Fibroblast of lung (primary cell): ENCODE measurements around the gene GPRIN2. TPM values are rescaled to one million over a fixed set of nuclear protein-coding genes. Genes with fewer than 3 reads are reported as not detected.

Experiments used
- DNase-seq, 2 donors: peaks; one replicate each; pipeline versions ENCODE4 v3.0.0 to v3.0.0-alpha.2; 2010; ENCODE audit warnings: low read depth in 2 of 2
- H2AFZ ChIP-seq: 2 replicates; pipeline ENCODE4 v1.5.1; 2012; ENCODE audit warnings: low read length, control low read depth, inconsistent platforms
- H3K27ac ChIP-seq: 2 replicates; pipeline ENCODE4 v1.5.1; 2011; ENCODE audit warnings: low read length, control low read depth; ENCODE audit not compliant: insufficient read depth
- H3K27me3 ChIP-seq: 2 replicates; pipeline ENCODE4 v1.5.1; 2011; ENCODE audit warnings: mild to moderate bottlenecking, low read length; ENCODE audit not compliant: control insufficient read depth, insufficient read depth
- H3K36me3 ChIP-seq: 2 replicates; pipeline ENCODE4 v1.5.1; 2011; ENCODE audit warnings: low read length; ENCODE audit not compliant: control insufficient read depth, insufficient read depth
- H3K4me1 ChIP-seq: 2 replicates; pipeline ENCODE4 v1.5.1; 2011; ENCODE audit warnings: low read length; ENCODE audit not compliant: control insufficient read depth, insufficient read depth; ENCODE audit errors: extremely low read depth
- H3K4me2 ChIP-seq: 2 replicates; pipeline ENCODE4 v1.5.1; 2011; ENCODE audit warnings: low read length, control low read depth; ENCODE audit not compliant: insufficient read depth; ENCODE audit errors: extremely low read depth
- H3K4me3 ChIP-seq, 4 experiments: fragments of 200-600 bp in 1 of 4; sonication (generic) in 1 of 4; replicated peaks in 1 of 4; 2 replicates each; pipeline ENCODE4 v1.5.1; 2011 to 2016; ENCODE audit warnings: low read length in 4 of 4, low read depth in 3 of 4, mild to moderate bottlenecking in 3 of 4, control low read depth in 2 of 4, inconsistent platforms in 1 of 4, mixed read lengths in 1 of 4; ENCODE audit not compliant: insufficient read depth in 1 of 4; ENCODE audit errors: control extremely low read depth in 1 of 4
- H3K79me2 ChIP-seq: 2 replicates; pipeline ENCODE4 v1.5.1; 2012; ENCODE audit warnings: mild to moderate bottlenecking, low read length, inconsistent platforms; ENCODE audit not compliant: control insufficient read depth, insufficient read depth
- H3K9ac ChIP-seq: 2 replicates; pipeline ENCODE4 v1.5.1; 2011; ENCODE audit warnings: mild to moderate bottlenecking, low read length, control low read depth; ENCODE audit not compliant: insufficient read depth
- H3K9me3 ChIP-seq: 2 replicates; pipeline ENCODE4 v1.5.1; 2012; ENCODE audit warnings: low read depth, low read length; ENCODE audit not compliant: control insufficient read depth, insufficient read depth
- H4K20me1 ChIP-seq: 2 replicates; pipeline ENCODE4 v1.5.1; 2011; ENCODE audit warnings: low read length; ENCODE audit not compliant: control insufficient read depth, insufficient read depth; ENCODE audit errors: extremely low read depth
- EZH2 ChIP-seq: IDR thresholded peaks from 2 replicates; pipeline ENCODE4 v1.5.1; 2012; ENCODE audit warnings: low read length, control low read depth, mild to moderate bottlenecking; ENCODE audit errors: missing control alignments
- polyA plus RNA-seq, 2 donors: library from polyadenylated mRNA; depleted of rRNA in 1 of 2; stranded (reverse) in 1 of 2; unstranded in 1 of 2; fragments of >200 nt; gene quantifications; 2 replicates each; pipeline ENCODE4 v1.2.1, GENCODE V29; 2011 to 2012; ENCODE audit warnings: missing spikeins in 1 of 2
- total RNA-seq: library from RNA; depleted of rRNA; stranded (reverse); fragments of >200 nt; gene quantifications from 2 replicates; pipeline ENCODE4 v1.2.1, GENCODE V29; 2014
- TF ChIP-seq, protein P1 (sequence below), 2 donors: IDR thresholded peaks in 1 of 2; conservative IDR thresholded peaks in 1 of 2; 1 replicate in 1 of 2; 2 replicates in 1 of 2; pipeline ENCODE4 v1.5.1; 2011 to 2012; ENCODE audit warnings: low read length in 2 of 2, control low read depth in 1 of 2, inconsistent platforms in 1 of 2, low read depth in 1 of 2, mild to moderate bottlenecking in 1 of 2

GPRIN2 gene
- total and polyA plus RNA-seq, 2 donors (not counting 1 experiment from before 2014, with no cell fraction given): not detected

DNA sequence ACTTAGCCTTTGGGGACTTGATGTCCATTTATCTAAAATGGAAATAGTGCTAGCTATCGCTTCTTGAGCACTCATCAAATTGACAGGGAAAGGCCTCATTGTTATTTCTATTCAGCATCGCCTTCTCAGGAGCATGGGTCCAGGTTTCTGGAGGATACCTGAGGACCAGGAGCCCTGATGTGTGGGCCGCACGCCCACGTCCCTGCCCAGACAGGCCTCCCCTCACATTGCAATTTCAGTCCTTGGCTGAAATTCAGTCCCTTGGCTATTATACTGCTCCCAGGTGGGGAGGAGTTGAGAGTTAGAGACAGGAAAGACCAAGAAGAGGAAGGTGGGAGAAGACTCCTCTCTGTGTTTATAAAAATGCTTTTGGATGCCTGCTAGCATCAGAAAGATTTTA lies 38.9 kb downstream of the GPRIN2 start:
- no peak overlapping the region for H3K4me3 ChIP-seq
- peaks cover 12% of the 10 kb centered on the region for H3K4me1 ChIP-seq
- no peak overlapping the region for H3K27ac ChIP-seq
- no peaks in the 10 kb centered on the region for H4K20me1 ChIP-seq
- H3K9me3 ChIP-seq: no peaks in the 10 kb centered on the region
- no peak for DNase-seq
- H3K9ac ChIP-seq: no peak overlapping the region
- H3K36me3 ChIP-seq: no peaks in the 10 kb centered on the region
- H3K27me3 ChIP-seq: no peaks in the 10 kb centered on the region
- no peak overlapping the region for H2AFZ ChIP-seq
- no peaks in the 10 kb centered on the region for H3K79me2 ChIP-seq
- no peak overlapping the region for H3K4me2 ChIP-seq
- TF ChIP-seq EZH2: no peak
- TF ChIP-seq, protein P1, sequence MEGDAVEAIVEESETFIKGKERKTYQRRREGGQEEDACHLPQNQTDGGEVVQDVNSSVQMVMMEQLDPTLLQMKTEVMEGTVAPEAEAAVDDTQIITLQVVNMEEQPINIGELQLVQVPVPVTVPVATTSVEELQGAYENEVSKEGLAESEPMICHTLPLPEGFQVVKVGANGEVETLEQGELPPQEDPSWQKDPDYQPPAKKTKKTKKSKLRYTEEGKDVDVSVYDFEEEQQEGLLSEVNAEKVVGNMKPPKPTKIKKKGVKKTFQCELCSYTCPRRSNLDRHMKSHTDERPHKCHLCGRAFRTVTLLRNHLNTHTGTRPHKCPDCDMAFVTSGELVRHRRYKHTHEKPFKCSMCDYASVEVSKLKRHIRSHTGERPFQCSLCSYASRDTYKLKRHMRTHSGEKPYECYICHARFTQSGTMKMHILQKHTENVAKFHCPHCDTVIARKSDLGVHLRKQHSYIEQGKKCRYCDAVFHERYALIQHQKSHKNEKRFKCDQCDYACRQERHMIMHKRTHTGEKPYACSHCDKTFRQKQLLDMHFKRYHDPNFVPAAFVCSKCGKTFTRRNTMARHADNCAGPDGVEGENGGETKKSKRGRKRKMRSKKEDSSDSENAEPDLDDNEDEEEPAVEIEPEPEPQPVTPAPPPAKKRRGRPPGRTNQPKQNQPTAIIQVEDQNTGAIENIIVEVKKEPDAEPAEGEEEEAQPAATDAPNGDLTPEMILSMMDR (conservative IDR thresholded peaks at IDR 0.05 in 1 of 2, IDR thresholded peaks at IDR 0.05 in 1 of 2; ENCODE audit: low read depth in 1 of 2, low read length in 2 of 2): no peak

DNA sequence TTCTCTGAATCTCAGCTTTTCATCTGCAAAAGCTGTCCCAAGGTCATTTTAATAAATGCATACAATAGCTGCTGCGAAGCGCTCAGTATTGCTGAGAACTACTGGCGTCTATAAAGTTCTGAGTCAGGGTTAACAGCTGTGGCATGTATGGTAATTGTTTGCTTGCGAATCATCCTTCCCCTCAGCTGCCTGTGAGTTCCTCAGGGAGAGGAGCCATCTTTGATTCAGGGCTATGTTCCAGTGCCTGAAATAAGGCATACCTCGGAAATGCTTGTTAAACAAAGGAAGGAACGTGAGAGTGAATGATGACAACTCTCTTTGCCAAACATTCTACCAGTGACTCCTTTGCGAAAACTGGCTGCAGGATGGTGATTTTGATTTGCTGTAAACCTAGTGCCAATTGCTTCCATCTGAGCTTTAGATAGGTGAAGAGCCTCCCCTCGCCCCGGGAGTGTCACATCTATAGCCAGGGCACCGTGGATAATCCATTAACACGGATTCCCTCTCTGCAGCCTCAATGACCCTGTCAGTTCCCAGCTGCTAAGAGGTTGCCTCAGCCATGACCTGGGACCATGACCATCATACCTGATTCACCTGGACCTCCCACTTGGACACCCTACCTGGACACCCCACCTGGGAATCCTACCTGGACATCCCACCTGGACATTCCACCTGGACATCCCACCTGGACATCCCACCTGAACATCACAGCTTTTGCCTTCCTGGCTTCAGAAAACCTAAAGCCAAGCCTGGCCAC lies 39.6 kb downstream of the GPRIN2 start:
- Histone ChIP-seq H3K4me1 (peaks cover 12% of the 10 kb centered on the region), H3K9me3 (no peaks in the 10 kb centered on the region), H3K4me3 (no peak overlapping the region), H4K20me1 (no peaks in the 10 kb centered on the region), H3K27me3 (no peaks in the 10 kb centered on the region), H3K36me3 (no peaks in the 10 kb centered on the region), H3K27ac (no peak overlapping the region), H3K4me2 (peak overlapping the region; percentile 26), H3K79me2 (no peaks in the 10 kb centered on the region), H2AFZ (peak overlapping the region; percentile 6), H3K9ac (no peak overlapping the region)
- no peak for TF ChIP-seq EZH2
- TF ChIP-seq, protein P1 (conservative IDR thresholded peaks at IDR 0.05 in 1 of 2, IDR thresholded peaks at IDR 0.05 in 1 of 2; ENCODE audit: low read depth in 1 of 2, low read length in 2 of 2): no peak
- peak; percentile 81 to 86 for DNase-seq

DNA sequence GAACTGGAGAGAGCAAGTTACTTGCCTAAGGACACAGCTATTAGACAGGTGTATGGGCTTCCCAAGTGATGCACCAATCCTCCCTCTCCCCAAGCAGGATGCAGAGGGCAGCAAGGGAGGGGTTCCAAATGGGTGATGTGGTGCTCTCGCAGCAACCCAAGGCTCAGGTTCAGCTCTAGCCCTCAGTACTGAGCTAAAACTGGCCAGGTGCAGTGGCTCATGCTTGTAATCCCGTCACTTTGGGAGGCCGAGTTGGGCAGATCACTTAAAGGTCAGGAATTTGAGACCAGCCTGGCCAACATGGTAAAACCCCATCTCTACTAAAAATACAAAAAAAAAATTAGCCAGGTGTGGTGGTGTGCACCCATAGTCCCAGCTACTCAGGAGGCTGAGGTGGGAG lies 40.7 kb downstream of the GPRIN2 start:
- Histone ChIP-seq H3K79me2 (no peaks in the 10 kb centered on the region), H3K27me3 (no peaks in the 10 kb centered on the region), H3K4me2 (no peak overlapping the region), H3K27ac (no peak overlapping the region), H3K36me3 (no peaks in the 10 kb centered on the region), H3K4me1 (peaks cover 12% of the 10 kb centered on the region), H3K9me3 (no peaks in the 10 kb centered on the region), H2AFZ (no peak overlapping the region), H3K4me3 (no peak overlapping the region), H4K20me1 (no peaks in the 10 kb centered on the region), H3K9ac (no peak overlapping the region)
- TF ChIP-seq, protein P1 (conservative IDR thresholded peaks at IDR 0.05 in 1 of 2, IDR thresholded peaks at IDR 0.05 in 1 of 2; ENCODE audit: low read depth in 1 of 2, low read length in 2 of 2): no peak
- no peak for TF ChIP-seq EZH2
- DNase-seq: no peak
